Ovary (tissue), 9 donors: ENCODE data around the gene DGCR8. TPM values are rescaled to one million over a fixed set of nuclear protein-coding genes. Genes with fewer than 3 reads are reported as not detected.

ENCODE experiments used
- DNase-seq, 5 donors: peaks; one replicate each; pipeline ENCODE4 v3.0.0-alpha.2; 2019 to 2020
- H3K27ac ChIP-seq, 2 donors: fragments of 200-600 bp; one replicate each; pipeline versions ENCODE4 v1.5.1 to v1.8.0; 2019 to 2022
- H3K27me3 ChIP-seq: fragments of 200-600 bp; one replicate; pipeline ENCODE4 v1.8.0; 2022
- H3K36me3 ChIP-seq: fragments of 200-600 bp; sonication (generic); one replicate; pipeline ENCODE4 v1.5.1; 2019
- H3K4me1 ChIP-seq: one replicate; pipeline ENCODE4 v1.8.1; 2013; ENCODE audit warnings: mild to moderate bottlenecking, moderate library complexity; ENCODE audit not compliant: insufficient read depth
- H3K4me3 ChIP-seq: fragments of 200-600 bp; sonication (generic); one replicate; pipeline ENCODE4 v1.5.1; 2017
- H3K9me3 ChIP-seq, 2 donors: fragments of 200-600 bp in 1 of 2; sonication (generic) in 1 of 2; one replicate each; pipeline versions ENCODE4 v1.5.1 to v1.8.1; 2013 to 2019; ENCODE audit warnings: mild to moderate bottlenecking in 1 of 2, moderate library complexity in 1 of 2
- CTCF ChIP-seq, 3 donors: fragments of 450-650 bp in 2 of 3; fragments of 200-600 bp in 1 of 3; IDR thresholded peaks; one replicate each; pipeline versions ENCODE4 v1.5.1 to v1.8.0; 2016 to 2022; ENCODE audit warnings: antibody characterized with exemption in 3 of 3, mild to moderate bottlenecking in 1 of 3
- EP300 ChIP-seq: sonication (generic); formaldehyde crosslinking; IDR thresholded peaks from one replicate; pipeline ENCODE4 v1.6.1; 2017; ENCODE audit warnings: antibody characterized with exemption
- POLR2A ChIP-seq: fragments of 450-650 bp; IDR thresholded peaks from one replicate; pipeline ENCODE4 v1.6.1; 2017; ENCODE audit warnings: antibody characterized with exemption, mild to moderate bottlenecking, moderate library complexity
- WGBS, 3 donors: extraction: QIAGEN DNeasy Blood & Tissue Kit in 1 of 3; methylation state at CpG; one replicate each; pipeline versions ENCODE4 v1.1.5 to v1.1.7; 2013 to 2017; 5-methylcytosine and 5-hydroxymethylcytosine counted together
- intact Hi-C, 4 donors: fragments of 100-400 bp; cut with DNase I; formaldehyde crosslinking; loops; one replicate each; pipeline versions ENCODE4 v1.11.0 to v1.15.1; 2022 to 2023
- polyA plus RNA-seq, 2 donors: library from polyadenylated mRNA; stranded (reverse); fragments of 200-250 nt in 1 of 2; fragments of 350-450 nt in 1 of 2; fragmentation: Illumina TruSeq in 1 of 2; extraction: RNeasy Lipid Tissue Mini Kit (QIAGEN cat#74804) in 1 of 2; gene quantifications; one replicate each; pipeline ENCODE4 v1.2.3, GENCODE V29; 2013 to 2014
- total RNA-seq, 7 donors: library from RNA; depleted of rRNA in 2 of 7; stranded (reverse); fragments of >200 nt in 2 of 7; fragmentation: NEBNext Ultra II Directional in 3 of 7; extraction: Animal tissue kit (Norgen Biotek cat#: 25700) in 3 of 7; gene quantifications; one replicate each; pipeline versions ENCODE4 v1.1.0 to v1.2.4, GENCODE V29; 2016 to 2023
- donor health status: DM: no; HTN: no; CAD: no; lungs with moderate emphysema.
- donor health status: DM: no; HTN: no; CAD: no.
- donor health status: Bipolar disorder and iron deficiency.
- donor health status: DM: yes; HTN: yes; CAD: no.
- donor health status: DM: no; HTN: no; CAD: no.
- donor health status: DM: yes; HTN: yes; CAD: no.

Gene DGCR8
- total and polyA plus RNA-seq, 9 donors, result 15.9 to 46.5 (median 37.6) TPM

GRCh38 chr22:20043057-20043996 lies 36.7 kb upstream of the DGCR8 start:
- Histone ChIP-seq H3K27me3 (no peaks in the 10 kb centered on the region), H3K4me1 (no peaks in the 10 kb centered on the region), H3K9me3 (no peaks in the 10 kb centered on the region), H3K27ac (no peak overlapping the region), H3K36me3 (no peaks in the 10 kb centered on the region), H3K4me3 (no peak overlapping the region)
- intact Hi-C loops, result no loop called here
- TF ChIP-seq POLR2A, result no peak
- TF ChIP-seq CTCF (IDR thresholded peaks at IDR 0.05), result no peak
- TF ChIP-seq EP300, result no peak
- DNase-seq, result no peak
- WGBS, 3 donors, result 90 to 95% (median 92%) methylated on average over 26 of the region's 26 CpGs

- WGBS, 3 donors, result 80 to 94% (median 93%) methylated on average over 7 of the region's 7 CpGs
- no peaks in the 10 kb centered on the region for H3K27me3 ChIP-seq
- no peak overlapping the region for H3K27ac ChIP-seq
- no peaks in the 10 kb centered on the region for H3K36me3 ChIP-seq
- no peak for DNase-seq
- intact Hi-C loops, result no loop called here
- H3K4me1 ChIP-seq, result no peaks in the 10 kb centered on the region
- H3K4me3 ChIP-seq, result no peak overlapping the region
- no peaks in the 10 kb centered on the region for H3K9me3 ChIP-seq
- TF ChIP-seq CTCF (IDR thresholded peaks at IDR 0.05) (no peak), EP300 (no peak), POLR2A (no peak)
Observed at GRCh38 chr22:20043997-20044342, 36.1 kb upstream of the DGCR8 start.

DNA sequence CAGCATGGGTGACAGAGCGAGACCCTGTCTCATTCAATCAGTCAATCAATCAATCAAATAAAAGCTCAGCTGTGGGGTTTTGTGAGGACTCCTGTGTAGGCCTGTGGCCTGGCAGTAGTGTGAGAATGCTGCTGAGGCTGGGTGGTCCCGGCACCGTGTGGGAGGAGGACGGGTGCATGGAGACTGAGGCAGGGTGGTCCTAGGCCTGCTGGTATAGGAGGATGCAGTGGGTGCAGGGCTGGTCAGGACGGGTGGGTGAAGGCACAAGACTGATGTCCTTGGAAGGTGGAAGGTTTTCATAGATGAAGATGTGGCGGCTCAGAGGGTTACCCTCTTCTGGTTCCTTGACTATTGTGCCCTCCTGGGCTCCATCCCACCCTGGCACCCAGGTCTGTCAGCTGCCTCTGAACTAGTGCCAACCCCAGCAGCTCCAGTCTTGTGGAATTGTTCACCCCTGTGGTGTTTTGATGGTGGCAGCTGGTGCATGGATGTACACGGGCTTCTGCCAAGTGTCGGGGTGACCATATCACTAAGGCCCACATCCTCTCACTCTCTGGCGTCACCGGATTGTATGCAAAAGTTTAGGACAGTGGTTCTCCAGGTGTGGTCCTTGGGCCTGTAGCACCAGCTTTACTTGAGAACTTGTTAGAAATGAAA lies 35.4 kb upstream of the DGCR8 start:
- intact Hi-C loops, result no loop called here
- TF ChIP-seq CTCF (IDR thresholded peaks at IDR 0.05) (no peak), POLR2A (no peak), EP300 (no peak)
- H3K4me3 ChIP-seq, result no peak overlapping the region
- no peaks in the 10 kb centered on the region for H3K27me3 ChIP-seq
- no peak for DNase-seq
- 81 to 93% (median 91%) methylated on average over 10 of the region's 10 CpGs for WGBS, 3 donors
- no peak overlapping the region for H3K27ac ChIP-seq
- no peaks in the 10 kb centered on the region for H3K4me1 ChIP-seq
- no peaks in the 10 kb centered on the region for H3K36me3 ChIP-seq
- no peaks in the 10 kb centered on the region for H3K9me3 ChIP-seq

- DNase-seq, result no peak
- 88 to 91% (median 88%) methylated on average over 4 of the region's 4 CpGs for WGBS, 3 donors
- Histone ChIP-seq H3K27me3 (no peaks in the 10 kb centered on the region), H3K4me1 (no peaks in the 10 kb centered on the region), H3K9me3 (no peaks in the 10 kb centered on the region), H3K27ac (no peak overlapping the region), H3K4me3 (no peak overlapping the region), H3K36me3 (no peaks in the 10 kb centered on the region)
- no peak for TF ChIP-seq CTCF (IDR thresholded peaks at IDR 0.05)
- TF ChIP-seq POLR2A, result no peak
- no peak for TF ChIP-seq EP300
- intact Hi-C loops, result no loop called here
Observed at GRCh38 chr22:20046730-20047129, 33.3 kb upstream of the DGCR8 start.
